A172 (cell line): ENCODE measurements around the gene CACNA1G. TPM values are rescaled to one million over a fixed set of nuclear protein-coding genes. Genes with fewer than 3 reads are reported as not detected.

Experiments used
- DNase-seq: peaks from one replicate; pipeline ENCODE4 v3.0.0-alpha.2; 2015; ENCODE audit warnings: low spot score
- total RNA-seq: library from RNA; depleted of rRNA; stranded (reverse); fragments of >200 nt; shearing (Covaris generic); gene quantifications from 2 replicates; pipeline ENCODE4 v1.2.3, GENCODE V29; 2014

CACNA1G gene
- total RNA-seq, 1 experiment from 2014 or later, result 0.81 TPM

DNA sequence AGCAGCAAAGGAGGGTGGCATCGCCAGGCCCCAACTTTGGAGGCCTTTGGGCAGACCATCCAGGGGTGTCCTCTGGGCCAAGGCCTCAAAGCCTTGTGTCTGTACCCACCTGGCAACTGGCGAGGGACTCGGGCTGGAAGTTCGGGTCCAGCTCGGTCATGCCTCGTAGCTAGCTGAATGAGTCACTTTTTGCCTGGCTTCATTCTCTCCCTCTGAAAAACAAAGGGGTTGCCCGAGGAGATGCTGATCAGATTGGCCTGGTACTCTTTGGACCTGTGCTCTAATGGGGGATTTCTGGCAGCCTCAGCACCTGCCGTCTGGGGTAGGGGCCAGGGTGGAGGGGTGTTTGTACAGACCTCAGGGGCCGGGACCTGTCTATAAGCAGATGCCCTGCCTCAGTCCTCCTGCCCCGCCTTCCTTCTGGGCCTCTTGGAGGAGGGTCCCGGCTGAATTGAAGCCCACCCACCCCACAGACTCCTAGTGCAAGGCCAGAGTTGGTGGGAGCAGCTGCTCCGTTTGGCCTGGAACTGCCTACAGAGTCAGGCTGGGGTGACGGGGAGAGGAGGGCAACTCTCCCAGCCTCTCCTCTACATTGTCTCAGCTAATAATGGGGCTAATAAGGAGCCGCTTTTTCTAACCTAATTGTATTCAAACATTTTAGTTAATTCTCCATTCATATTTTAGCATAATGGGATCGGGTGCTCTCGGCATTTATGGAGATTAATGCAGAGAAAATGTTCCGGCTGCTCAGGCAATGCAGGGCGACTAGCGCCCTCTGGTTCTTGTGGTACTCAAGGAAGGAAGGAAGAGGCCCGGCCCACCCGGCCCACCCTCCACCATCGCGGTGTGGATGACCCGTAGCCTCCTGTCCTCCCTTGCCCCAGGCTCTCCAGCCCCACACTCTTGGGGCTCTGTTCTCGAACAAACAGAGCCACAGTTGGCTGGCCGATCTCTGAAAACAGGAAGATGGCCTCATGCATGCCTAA, 52.8 kb downstream of the CACNA1G start:
- no peak for DNase-seq

DNA sequence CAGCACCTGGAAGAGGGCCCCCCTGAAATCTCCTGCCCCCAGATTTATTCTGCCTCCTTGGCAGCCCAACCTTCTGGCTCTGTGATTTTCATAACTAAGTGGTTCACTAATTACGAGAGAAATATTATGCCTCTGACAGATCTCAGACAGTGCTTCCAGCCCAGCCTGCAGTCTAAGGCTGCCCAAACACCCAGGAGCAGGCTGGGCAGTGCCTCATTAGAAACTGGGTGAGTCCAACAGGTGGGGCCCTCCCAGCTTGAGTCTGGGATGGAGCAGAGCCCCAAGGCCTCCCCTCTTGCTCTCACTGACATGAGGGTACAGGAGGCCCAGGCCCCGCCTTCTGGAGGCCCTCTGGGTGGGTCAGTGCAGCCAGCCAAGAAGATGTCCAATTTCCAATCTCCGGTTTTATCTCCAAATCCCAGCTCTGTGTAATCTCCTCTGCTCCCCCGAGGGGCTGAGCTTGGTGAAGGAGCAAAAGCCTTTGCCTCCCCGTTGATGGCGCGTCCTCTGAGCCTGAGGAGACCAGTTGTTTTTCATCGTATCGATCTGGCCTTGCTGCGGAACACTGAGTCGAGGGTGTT, 54.0 kb downstream of the CACNA1G start:
- no peak for DNase-seq

DNA sequence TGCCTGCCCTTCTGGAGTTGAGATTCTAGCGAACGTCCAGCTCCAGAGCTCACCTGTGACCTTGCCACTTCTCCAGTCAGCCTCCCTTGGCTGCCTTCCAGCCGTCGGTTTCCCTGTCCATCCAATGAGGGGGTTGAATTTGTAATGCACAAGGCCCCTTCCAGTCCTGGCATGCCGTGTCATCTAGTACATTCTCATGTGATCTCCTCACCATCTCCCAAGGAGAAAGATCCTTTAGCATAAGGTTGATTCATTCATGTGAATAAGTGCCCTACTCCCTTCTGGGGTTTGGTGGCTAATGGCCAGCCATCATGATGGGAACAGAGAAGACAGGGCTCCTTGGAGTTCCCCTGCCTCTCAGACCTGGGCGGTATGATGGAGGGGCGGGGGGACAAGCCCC, 55.3 kb downstream of the CACNA1G start:
- DNase-seq, result no peak

DNA sequence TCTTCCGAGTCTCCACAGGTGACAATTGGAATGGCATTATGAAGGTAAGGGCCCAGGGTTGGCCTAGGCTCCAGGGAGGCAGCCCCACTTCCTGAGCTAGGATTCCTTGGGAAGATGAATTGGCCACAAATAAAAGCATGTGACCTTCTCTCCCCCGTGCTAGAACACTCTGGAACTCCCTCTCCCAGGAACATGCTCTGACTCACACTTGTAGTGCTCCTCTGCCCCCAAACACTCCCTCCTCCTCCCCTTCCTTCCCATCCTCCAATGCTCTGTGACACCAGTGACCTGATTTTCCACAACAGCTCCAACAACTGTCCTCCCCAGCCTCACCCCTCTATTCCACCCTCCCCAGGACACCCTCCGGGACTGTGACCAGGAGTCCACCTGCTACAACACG, 57.8 kb downstream of the CACNA1G start:
- peak; percentile 50 for DNase-seq

DNA sequence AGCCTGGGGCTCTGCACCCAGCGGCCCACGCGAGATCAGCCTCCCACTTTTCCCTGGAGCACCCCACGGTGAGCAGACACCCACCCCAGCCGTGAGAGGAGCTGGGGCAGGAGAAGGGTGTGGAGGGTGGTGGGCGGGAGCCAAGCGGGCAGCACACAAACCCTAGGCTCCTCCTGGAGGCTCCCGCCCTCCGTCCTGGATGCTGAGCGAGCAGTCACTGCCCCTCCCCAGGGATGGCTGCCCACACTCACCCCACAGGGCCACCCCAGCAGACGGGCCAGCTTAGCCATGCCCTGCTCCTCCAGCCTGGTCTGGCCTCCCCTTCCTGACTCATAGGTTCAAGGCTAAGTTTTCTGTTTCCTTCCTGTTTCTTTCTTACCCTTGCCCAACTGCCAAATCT, 58.4 kb downstream of the CACNA1G start:
- peak; percentile 18 for DNase-seq

DNA sequence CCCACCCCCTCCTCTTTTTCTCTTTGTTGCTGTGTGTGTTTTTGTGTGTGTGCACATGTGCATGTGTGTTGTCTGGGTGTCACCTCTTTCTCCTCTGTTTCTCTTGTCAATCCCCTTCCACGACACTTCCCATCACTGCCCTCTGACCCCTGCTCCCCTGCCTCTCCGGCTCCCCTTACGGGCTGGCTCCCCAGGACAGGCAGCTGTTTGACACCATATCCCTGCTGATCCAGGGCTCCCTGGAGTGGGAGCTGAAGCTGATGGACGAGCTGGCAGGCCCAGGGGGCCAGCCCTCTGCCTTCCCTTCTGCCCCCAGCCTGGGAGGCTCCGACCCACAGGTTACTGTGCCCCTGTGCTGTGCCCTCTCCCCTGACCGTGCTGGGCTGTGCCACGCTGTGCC, 59.0 kb downstream of the CACNA1G start:
- no peak for DNase-seq

DNA sequence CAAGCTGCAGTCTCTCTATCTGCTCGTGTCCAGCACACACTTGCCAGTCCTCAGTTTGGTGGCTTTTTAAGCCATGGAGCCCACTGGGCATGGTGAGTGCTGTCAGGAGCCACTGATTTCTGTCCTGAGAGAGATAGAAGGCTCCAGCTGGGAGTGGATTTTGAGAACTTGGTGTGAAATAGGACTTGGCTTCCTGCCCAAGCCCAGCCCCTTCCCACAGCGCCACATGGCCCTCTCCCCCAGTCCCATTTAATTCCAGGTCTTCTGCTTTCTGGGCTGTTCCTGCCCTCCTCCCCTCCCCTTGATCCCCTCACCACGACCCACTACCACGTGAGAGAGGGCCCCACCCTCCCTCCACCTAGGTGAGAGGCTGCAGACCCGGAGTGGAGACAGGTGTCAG, 59.7 kb downstream of the CACNA1G start:
- no peak for DNase-seq

DNA sequence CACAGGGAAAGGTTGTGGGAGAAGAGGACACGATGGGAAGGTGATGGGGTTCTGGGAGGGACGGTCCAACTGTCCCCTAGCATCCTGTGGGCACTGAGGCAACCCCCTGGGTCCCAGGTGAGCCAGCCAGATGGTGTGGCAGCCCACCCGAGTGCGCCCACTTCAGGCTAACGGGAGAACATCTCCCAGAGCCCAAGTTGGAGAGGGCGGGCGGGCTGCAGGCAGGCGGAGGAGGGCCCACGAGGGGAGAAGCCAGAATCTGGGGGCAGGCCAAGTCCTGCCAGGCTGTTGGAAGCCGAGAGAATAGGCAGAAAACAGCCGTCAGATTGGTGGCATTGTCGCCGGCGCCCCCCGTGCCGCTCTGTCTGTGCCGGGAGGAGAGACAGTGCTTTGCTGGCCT, 60.3 kb downstream of the CACNA1G start:
- DNase-seq, result no peak

DNA sequence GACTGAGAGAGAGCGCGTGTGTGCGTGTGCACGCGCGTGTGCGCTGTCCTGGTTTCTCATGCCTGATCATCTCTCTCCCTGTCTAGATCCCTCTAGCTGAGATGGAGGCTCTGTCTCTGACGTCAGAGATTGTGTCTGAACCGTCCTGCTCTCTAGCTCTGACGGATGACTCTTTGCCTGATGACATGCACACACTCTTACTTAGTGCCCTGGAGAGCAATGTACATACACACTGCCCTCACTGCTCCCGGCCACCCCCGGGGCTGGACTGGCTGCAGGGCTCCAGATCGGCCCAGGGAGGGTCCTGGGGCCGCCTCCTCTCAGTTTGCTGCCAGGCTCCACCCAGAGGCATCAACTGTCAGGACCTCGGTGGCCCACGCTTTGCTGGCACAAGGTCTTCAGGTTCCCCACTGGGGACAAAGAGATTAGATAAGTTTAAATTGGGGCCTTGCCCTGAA, 61.1 kb downstream of the CACNA1G start:
- no peak for DNase-seq

DNA sequence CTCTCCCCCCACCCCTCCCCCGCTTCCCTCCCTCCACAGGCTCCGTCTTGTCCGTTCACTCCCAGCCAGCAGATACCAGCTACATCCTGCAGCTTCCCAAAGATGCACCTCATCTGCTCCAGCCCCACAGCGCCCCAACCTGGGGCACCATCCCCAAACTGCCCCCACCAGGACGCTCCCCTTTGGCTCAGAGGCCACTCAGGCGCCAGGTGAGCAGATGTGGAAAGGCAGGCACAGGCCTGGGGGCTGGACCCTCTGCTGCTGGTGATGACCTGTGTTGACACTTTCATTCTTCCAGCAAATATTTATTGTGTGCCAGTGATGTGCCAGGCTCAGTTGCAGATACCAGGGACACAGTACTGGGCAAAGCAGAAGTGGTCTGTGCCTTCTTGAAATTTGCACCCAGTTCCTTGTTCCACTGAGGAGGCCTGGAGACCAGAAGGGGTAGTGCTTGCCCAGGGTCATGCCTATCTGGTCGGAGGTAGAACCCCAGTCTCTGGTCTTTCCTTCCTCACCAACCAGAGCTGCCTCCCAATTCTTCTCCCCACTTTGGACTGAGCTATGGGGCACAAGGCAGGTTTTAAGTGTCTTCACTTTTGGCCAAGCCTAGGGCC, 63.9 kb downstream of the CACNA1G start:
- DNase-seq, result no peak

DNA sequence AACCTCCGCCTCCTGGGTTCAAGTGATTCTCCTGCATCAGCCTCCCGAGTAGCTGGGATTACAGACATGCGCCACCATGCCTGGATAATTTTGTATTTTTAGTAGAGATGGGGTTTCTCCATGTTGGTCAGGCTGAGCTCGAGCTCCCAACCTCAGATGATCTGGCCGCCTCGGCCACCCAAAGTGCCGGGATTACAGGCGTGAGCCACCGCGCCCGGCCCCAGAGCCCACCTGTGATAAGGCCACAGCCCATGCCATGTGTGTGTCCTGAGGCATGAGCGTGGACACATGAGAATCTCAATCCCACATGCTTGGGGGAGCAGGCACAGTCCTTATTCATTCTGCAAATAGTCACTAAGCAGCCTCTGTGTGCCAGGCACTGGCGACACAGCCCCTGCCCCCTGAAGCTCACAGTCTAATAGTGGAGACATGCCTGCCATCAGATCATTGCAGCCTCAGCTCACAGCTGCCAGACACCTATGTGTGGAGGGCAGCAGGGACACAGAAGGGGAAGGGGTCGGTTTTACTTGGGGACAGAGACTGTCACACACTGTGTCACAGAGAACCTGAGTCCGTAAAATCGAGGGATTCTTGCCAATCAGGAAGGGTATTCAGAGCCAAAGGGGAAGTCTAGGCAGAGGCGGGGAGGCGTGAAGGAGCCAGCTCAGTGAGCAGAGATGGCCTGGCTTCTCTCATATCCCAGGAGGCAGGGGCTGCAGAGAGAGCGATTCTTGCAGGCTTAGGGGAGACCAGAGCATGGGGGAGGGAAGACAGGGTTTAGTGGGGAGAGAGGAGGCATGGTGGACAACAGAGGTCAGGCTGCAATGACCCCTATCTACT, 64.7 kb downstream of the CACNA1G start:
- no peak for DNase-seq

DNA sequence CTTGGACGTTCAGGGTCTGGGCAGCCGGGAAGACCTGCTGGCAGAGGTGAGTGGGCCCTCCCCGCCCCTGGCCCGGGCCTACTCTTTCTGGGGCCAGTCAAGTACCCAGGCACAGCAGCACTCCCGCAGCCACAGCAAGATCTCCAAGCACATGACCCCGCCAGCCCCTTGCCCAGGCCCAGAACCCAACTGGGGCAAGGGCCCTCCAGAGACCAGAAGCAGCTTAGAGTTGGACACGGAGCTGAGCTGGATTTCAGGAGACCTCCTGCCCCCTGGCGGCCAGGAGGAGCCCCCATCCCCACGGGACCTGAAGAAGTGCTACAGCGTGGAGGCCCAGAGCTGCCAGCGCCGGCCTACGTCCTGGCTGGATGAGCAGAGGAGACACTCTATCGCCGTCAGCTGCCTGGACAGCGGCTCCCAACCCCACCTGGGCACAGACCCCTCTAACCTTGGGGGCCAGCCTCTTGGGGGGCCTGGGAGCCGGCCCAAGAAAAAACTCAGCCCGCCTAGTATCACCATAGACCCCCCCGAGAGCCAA, 65.6 kb downstream of the CACNA1G start:
- DNase-seq, result peak; percentile 56

DNA sequence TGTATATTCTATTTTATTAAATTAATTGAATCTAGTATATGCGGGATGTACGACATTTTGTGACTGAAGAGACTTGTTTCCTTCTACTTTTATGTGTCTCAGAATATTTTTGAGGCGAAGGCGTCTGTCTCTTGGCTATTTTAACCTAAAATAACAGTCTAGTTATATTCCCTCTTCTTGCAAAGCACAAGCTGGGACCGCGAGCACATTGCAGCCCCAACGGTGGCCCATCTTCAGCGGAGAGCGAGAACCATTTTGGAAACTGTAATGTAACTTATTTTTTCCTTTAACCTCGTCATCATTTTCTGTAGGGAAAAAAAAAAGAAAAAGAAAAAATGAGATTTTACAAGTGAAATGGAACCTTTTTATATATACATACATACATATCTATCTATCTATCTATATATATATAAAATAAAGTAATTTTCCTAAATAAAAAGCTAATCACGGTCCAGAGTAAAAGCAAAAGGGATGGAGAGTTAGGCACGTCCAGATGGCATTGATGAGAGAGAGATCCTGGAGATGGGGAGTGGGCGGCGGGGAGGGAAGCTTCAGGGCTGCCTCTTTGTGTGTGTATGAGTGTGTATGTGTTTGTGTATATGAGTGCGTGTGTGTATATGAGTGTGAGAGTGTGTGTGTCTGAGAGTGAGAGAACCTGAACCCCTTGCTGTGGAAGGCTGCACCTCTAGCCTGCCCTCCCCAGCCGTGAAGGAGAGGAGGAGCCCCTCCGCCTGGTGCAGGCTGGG, 66.7 kb downstream of the CACNA1G start:
- DNase-seq, result no peak

DNA sequence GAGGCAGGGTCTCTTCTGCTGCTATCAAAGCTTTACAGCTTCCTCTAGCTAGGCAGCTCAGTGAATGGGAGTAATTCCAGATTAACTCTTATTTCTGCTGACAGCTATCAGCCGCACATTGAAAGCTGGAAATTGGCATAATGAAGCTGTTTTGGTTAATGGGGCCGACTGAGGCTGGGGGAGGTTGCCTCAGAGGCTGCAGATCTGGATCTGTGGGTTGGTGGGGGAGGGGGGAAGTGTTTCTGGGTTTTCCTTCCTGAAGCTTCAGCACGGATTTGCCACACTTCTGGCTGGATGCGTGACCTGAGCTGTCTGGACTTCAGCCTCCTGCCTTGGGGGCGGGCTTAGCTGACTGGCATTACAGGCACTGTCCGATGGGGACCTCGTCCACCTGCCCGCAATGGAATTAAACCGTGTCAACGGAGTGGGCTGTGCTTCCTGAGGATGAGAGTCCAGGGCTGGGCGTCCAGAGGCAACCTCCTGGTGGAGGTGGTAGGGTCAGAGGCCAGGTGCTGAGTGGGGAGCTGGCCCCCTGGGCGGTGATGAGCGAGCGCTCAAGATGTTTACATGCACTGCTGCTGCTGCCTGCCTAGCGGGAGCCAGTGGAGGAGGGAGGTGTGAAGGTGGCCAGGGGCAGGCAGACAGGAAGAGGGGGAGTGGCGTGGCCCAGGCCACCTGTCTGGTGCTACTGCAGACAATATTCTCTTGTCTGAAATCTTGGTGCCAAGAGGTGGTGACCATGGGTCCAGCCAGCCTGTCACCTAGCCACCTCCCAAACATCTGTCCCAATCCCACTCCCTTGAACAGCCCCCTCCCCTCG, 67.5 kb downstream of the CACNA1G start:
- no peak for DNase-seq

DNA sequence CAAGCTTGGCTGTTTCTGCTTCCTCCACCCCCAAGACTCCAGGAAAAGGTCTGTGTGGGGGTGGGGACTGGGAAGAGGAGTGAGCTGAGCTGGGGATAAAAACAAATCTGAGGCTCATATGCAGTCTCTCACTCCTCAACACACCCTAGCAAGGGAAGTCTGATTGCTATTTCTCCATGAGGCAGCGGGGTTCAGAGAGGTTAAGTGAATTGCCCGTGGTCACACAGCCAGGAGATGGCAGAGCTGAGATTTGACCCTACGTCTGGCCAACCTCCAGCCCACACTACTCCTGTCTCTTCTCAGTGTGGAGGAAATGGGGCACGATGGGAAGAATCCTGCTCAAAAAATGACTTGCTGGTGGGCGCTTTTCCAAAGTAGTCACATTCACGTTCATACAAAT, 69.4 kb downstream of the CACNA1G start:
- DNase-seq, result no peak

DNA sequence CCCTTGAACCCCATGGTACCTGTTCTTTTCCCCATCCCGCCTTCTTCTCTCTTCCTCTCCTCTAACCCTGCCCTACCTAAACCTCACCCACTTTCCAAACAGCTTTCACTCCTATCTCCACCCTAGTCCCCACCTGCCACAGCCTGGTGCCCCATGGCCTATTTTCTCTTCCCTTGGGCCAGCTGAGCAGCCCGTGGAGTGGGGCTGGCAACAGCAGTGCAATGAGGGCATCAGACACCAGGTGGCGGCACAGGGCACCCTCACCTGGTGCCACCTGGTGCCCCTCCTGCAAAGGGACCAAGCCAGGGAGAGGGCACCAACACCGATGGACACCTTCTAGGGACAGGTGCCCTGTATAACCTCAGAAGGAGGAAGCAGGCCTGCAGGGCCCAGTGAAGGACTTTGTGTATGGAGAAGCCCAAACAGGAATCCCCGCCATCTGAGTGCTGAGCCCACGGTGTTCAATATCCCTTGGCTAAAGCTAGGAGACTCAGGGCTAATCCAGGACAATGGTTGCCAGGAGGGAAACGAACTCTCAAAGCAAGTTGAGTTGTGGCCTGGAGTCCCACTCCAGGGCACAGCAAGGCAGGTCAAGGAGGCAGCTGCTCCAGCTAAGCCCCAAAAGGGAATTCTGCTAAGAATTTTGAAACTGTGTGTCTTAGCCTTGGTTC, 70.1 kb downstream of the CACNA1G start:
- DNase-seq, result peak; percentile 55

DNA sequence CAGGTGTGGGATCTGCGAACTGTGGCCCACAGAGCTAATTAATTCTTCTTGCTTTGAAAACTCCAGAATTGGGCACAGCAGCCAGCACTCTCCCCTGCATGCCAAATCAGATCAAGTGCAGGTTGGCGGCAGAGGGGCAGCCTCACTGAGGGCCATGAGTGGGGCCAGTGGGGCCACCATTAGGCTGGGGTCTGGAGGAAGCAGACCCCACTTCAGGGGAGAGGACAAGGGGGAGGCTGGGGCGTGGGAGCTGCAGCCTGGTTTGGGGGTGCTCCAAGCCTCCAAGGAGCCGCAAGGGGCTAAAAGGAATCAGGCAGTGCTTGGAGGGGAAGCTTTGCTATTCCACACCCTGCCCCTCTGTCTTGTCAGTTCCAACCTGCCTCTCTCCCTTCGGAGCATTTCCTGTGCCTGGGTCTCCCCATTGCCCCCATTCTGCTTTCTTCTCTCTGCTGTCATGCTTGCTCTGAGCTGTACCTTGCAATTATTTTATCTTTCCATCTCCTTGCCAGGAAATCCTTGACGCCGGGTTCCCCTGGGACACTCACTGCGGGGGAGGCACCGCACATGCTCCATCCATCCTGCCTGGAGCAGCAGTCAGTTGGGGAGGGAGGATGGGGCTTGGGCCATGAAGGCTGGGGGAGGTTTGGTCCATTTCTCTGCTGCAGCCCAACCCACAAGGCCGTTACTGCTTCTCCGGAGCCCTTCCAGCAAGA, 70.8 kb downstream of the CACNA1G start:
- peak; percentile 23 for DNase-seq

DNA sequence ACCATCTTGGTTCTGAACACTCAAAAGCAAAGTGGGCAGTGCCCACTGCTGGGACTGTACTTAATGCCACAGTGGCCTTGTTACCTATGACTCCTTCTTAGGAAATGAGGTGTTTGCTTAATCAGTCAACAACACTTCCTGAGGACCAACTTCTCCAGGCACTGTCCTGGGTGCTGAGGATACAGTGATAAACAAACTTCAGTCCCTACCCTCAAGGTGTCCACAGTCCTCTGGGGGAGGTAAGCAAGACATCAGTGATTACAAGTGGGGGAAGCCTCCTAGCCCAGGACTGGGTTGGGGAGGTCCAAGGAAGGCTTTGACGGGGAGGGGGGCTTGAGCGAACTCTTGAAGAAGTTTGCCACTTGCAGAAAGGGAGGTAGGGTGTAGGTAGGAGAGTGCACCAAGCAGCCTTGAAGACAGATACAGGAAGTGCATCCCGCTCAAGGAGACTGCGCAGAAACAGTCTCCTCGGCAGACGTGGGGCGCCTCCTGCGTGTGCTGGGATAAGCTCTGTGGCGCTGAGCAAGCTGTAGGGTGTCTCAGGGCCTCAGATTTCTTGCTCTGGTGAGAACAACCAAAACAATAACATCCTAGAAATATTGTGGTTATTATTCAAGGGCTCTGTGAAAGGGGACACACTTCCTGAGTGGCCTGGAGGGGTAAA, 71.5 kb downstream of the CACNA1G start:
- peak; percentile 36 for DNase-seq
